Common myeloid progenitor, CD34-positive (primary cell): ENCODE results near the gene MAP3K20.

Experiments used
- CTCF ChIA-PET: fragments of 350-600 bp; sonication (Branson Sonifier 250); formaldehyde crosslinking; loops from one replicate; lab custom pipeline; 2021; ENCODE audit warnings: antibody characterized with exemption; lab: Charles Lee
- POLR2A ChIA-PET: fragments of 350-600 bp; sonication (Branson Sonifier 250); formaldehyde crosslinking; loops from one replicate; lab custom pipeline; 2021; ENCODE audit warnings: antibody characterized with exemption; lab: Charles Lee
- DNase-seq, 3 donors: peaks; one replicate each; pipeline versions ENCODE4 v3.0.0 to v3.0.0-alpha.2; 2013
- H3K27ac ChIP-seq, 2 experiments: 1 replicate in 1 of 2; 2 replicates in 1 of 2; pipeline ENCODE4 v1.7.0; 2013; ENCODE audit warnings: inconsistent platforms in 2 of 2, low read length in 2 of 2, mild to moderate bottlenecking in 2 of 2, low read depth in 1 of 2, moderate library complexity in 1 of 2; ENCODE audit not compliant: severe bottlenecking in 2 of 2, insufficient read depth in 1 of 2, poor library complexity in 1 of 2
- H3K27me3 ChIP-seq, 5 experiments: replicated peaks in 2 of 5; 1 replicate in 3 of 5; 2 replicates in 2 of 5; pipeline versions ENCODE4 v1.6.1 to v1.7.0; 2013; ENCODE audit warnings: low read length in 4 of 5, mild to moderate bottlenecking in 2 of 5, moderate library complexity in 2 of 5, inconsistent platforms in 1 of 5; ENCODE audit not compliant: insufficient read depth in 5 of 5, control insufficient read depth in 4 of 5
- H3K36me3 ChIP-seq, 4 experiments: 1 replicate in 2 of 4; 2 replicates in 2 of 4; pipeline versions ENCODE4 v1.6.1 to v1.7.0; 2013; ENCODE audit warnings: low read length in 3 of 4, control low read depth in 1 of 4, mild to moderate bottlenecking in 1 of 4; ENCODE audit not compliant: control insufficient read depth in 4 of 4, insufficient read depth in 4 of 4
- H3K4me1 ChIP-seq, 4 experiments: 1 replicate in 3 of 4; 2 replicates in 1 of 4; pipeline versions ENCODE4 v1.6.1 to v1.7.1; 2013; ENCODE audit warnings: low read length in 3 of 4, mild to moderate bottlenecking in 3 of 4, control low read depth in 1 of 4, inconsistent platforms in 1 of 4, moderate library complexity in 1 of 4; ENCODE audit not compliant: control insufficient read depth in 4 of 4, insufficient read depth in 4 of 4; ENCODE audit errors: control extremely low read depth in 1 of 4
- H3K4me3 ChIP-seq, 7 experiments: 1 replicate in 4 of 7; 2 replicates in 3 of 7; pipeline versions ENCODE4 v1.5.1 to v1.7.0; 2013; ENCODE audit warnings: mild to moderate bottlenecking in 7 of 7, low read length in 6 of 7, moderate library complexity in 6 of 7, inconsistent platforms in 2 of 7, low read depth in 2 of 7, control low read depth in 1 of 7; ENCODE audit not compliant: insufficient read depth in 4 of 7, control insufficient read depth in 1 of 7; ENCODE audit errors: extremely low read depth in 1 of 7
- H3K9me3 ChIP-seq, 5 experiments: 1 replicate in 4 of 5; 2 replicates in 1 of 5; pipeline versions ENCODE4 v1.6.1 to v1.7.1; 2013; ENCODE audit warnings: low read length in 4 of 5, mild to moderate bottlenecking in 2 of 5, inconsistent platforms in 1 of 5, low read depth in 1 of 5, moderate library complexity in 1 of 5; ENCODE audit not compliant: control insufficient read depth in 4 of 5, insufficient read depth in 2 of 5; ENCODE audit errors: control extremely low read depth in 1 of 5
- WGBS: methylation state at CpG from one replicate; pipeline ENCODE4 v1.1.5; 2013; ENCODE audit not compliant: insufficient coverage; 5-methylcytosine and 5-hydroxymethylcytosine counted together

Gene MAP3K20

DNA sequence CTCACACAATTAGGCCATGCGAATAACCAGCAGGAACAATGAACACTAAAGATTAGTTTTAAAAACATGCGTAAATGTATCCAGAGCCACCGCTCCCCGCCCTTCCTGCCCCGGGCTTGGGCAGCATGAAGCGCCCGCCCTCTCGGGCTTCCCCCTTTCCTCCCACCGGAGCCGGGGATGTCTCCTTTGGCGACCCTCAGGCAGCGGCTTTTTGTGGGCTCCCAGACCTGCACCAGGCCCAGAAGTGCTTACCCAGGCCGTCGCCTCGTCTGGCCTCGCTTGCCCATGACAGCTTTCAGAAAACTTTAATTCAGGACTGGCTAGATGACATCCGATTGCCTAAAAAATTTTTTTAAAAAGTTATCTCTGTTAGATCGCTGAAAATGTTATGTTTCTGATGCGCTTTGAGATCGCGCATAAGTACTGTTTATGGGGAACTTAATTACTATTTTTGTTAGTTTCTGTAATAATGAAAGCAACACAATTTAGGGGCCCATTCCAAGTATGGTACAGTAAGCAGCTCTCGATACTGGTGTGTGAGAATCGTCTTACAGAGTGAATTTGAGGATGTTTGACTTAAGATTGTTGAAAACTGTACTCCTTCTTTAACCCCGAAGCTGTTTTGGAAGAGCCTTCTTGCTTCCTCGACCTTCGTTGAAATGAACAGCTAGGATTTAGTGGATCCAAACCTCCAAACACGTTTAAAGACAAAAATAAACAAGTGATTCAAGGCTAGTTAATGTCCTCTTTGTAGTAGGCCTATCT lies 1.1 kb downstream of the MAP3K20 start:
- no peak for DNase-seq
- no peaks in the 10 kb centered on the region for H3K27me3 ChIP-seq
- no peaks in the 10 kb centered on the region for H3K9me3 ChIP-seq
- peak overlapping the region; percentile 67 to 93 (median 81) for H3K4me3 ChIP-seq
- ChIA-PET CTCF (no interaction called here), POLR2A (no interaction called here)
- peaks cover 4 to 20% (median 12%) of the 10 kb centered on the region in 4 experiments for H3K4me1 ChIP-seq
- peaks cover 0 to 6% (median 4%) of the 10 kb centered on the region in 4 experiments for H3K36me3 ChIP-seq
- peak overlapping the region; percentile 89 to 97 for H3K27ac ChIP-seq
- 5% methylated on average over 25 of the region's 27 CpGs for WGBS

DNA sequence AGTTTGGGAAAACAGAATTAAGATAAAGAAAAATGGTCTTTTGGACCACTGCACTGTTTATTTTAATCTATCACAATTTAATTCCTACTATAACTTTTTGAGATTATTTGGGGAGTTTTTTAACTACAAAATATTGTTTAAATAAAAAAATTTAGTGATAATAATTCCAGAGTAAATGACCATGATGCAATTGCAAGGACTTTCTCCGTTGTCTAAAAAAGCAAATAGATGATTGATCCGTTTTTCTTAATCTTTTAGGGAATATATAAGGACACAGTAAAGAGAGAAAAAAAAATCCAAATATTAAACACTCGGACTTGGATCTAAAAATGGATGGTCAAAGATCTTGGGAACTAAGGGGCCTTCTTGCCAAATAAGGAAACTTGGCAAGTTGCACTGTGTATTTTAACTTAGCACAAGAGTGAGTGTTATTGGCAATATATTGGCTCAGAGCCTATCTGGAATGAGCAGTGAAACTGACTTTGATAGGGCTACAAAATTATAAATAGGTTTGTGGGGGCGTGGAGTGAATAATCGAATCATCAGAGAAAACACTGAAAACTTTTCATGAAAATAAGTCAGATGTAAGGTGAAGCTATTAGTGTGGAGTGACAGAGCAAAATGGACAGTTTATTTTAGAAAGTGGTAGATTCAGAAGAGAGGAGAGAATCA lies 2.0 kb downstream of the MAP3K20 start:
- ChIA-PET CTCF (no interaction called here), POLR2A (no interaction called here)
- Histone ChIP-seq H3K27ac (peak overlapping the region in 1 of 2 experiments; percentile 97), H3K4me1 (peaks cover 4 to 20% (median 12%) of the 10 kb centered on the region in 4 experiments), H3K36me3 (peaks cover 0 to 11% (median 4%) of the 10 kb centered on the region in 4 experiments), H3K4me3 (peak overlapping the region in 2 of 7 experiments; percentile 68 to 81), H3K27me3 (no peaks in the 10 kb centered on the region), H3K9me3 (no peaks in the 10 kb centered on the region)
- peak in 1 of 3 donors; percentile 11 for DNase-seq
- 81% methylated on average over 2 of the region's 5 CpGs for WGBS

DNA sequence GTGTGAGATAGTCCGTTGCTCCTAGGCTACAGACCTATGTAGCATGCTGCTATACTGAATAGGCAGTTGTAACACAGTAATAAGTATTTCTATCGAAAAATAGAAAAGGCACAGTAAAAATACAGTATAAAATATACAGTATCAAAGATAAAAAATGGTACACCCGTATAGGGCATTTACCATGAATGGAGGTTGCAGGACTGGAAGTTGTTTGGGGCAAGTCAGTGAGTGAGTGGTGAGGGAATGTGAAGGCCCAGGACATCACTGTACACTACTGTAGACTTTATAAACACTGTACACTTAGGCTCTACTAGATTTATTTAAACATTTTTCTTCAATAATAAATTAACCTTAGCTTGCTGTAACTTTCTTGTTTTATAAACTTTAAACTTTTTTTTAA lies 3.5 kb downstream of the MAP3K20 start:
- no peaks in the 10 kb centered on the region for H3K9me3 ChIP-seq
- 100% methylated on average over 1 of the region's 3 CpGs for WGBS
- no peak overlapping the region for H3K4me3 ChIP-seq
- peaks cover 0 to 11% (median 4%) of the 10 kb centered on the region in 4 experiments for H3K36me3 ChIP-seq
- H3K27me3 ChIP-seq: no peaks in the 10 kb centered on the region
- no peak overlapping the region for H3K27ac ChIP-seq
- CTCF ChIA-PET: interaction anchor here (1.0 to 1.5 kb wide), 3 partner anchors 12 to 130 kb away, joined by 3 to 5 read pairs (median 3); no protein-coding TSS in a partner anchor
- DNase-seq: no peak
- peaks cover 4 to 24% (median 13%) of the 10 kb centered on the region in 4 experiments for H3K4me1 ChIP-seq
- POLR2A ChIA-PET: no interaction called here

DNA sequence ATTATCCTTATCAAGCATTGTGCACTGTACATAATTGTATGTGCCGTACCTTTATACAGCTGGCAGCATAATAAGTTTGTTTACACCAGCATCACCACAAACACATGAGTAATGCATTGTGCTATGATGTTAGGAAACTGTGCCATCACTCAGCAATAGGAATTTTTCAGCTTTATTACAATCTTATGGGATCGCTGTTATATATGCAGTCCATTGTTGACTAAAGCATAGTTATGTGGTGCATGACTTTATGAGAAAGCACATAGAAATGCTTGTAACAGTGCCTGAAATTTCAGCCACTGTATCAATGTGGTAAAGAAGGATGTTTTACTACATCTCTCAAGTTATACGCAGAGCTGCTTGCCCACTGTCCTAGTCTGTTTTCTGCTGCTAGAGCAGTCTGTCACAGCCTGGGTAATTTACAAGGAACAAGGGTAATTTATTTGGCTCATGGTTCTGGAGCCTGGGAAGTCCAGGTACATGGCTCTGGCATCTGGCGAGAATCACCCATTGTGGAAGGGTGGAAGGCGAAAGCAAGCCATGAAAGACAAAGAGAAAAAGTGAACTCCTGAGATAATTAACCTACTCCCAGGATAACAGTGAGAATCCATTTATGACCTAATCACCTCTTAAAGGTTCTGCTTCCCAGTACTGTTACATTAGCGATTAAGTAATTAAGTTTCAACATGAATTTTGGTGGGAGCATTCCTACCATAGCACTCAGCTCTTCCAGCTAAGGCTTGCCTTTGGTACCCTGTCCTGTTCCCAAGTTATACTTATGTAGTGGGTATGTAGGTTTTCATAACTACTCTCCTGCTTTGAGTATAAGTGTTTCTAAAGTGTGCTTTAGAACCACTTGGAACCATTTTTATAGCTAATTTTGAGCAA lies 4.6 kb downstream of the MAP3K20 start:
- H3K4me3 ChIP-seq: no peak overlapping the region
- POLR2A ChIA-PET: interaction anchor here (0.7 kb wide), 1 partner anchor 1535 kb away, joined by 5 read pairs; no protein-coding TSS in a partner anchor
- no peak for DNase-seq
- no peak overlapping the region for H3K27ac ChIP-seq
- H3K9me3 ChIP-seq: no peaks in the 10 kb centered on the region
- H3K4me1 ChIP-seq: peaks cover 2 to 20% (median 12%) of the 10 kb centered on the region in 4 experiments
- CTCF ChIA-PET: interaction anchor here (1.5 kb wide), 1 partner anchor 11 kb away, joined by 5 read pairs; no protein-coding TSS in a partner anchor
- 100% methylated on average over 1 of the region's 6 CpGs for WGBS
- H3K27me3 ChIP-seq: no peaks in the 10 kb centered on the region
- H3K36me3 ChIP-seq: peaks cover 0 to 11% (median 4%) of the 10 kb centered on the region in 4 experiments

DNA sequence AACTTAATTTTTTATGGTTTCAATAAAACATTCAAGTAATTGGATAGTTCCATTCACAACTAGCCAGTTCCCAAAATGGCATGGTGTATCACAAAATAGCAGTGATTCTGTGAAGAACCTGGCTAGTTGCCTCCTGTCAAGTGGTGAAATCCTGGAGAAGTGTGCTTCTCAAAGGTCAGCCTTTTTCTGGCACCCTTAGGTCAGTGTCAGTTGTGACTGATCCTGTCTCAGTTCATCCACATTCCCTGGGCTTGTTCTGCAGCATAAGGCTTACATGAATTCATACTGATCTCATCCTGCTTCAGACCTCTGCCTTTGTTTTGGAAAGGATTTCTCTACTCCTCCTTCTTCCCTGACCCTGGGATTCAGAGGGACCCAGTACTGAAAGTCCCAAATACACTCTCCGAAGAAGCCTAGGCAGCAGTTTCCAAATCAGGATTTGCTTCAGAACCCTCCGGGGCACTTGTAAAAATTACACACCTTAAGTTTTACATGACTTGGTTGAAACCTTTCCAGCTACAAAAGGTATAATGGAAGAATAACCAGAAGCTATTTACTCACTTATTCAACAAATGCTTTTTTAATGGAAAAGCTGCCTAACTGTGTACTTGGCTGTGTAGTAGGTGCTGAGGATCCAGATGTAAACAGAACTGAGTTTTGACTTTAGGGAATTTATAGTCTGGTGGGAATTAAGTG lies 11.0 kb downstream of the MAP3K20 start:
- Histone ChIP-seq H3K27me3 (no peaks in the 10 kb centered on the region), H3K4me1 (peaks cover 0 to 5% (median 0%) of the 10 kb centered on the region in 4 experiments), H3K4me3 (no peak overlapping the region), H3K27ac (no peak overlapping the region), H3K36me3 (peaks cover 0 to 20% (median 1%) of the 10 kb centered on the region in 4 experiments), H3K9me3 (no peaks in the 10 kb centered on the region)
- no peak for DNase-seq
- WGBS: no CpG with 5 or more reads among the region's 2 CpGs
- CTCF ChIA-PET: interaction anchor here (0.7 kb wide), 1 partner anchor 36 kb away, joined by 3 read pairs; no protein-coding TSS in a partner anchor
- POLR2A ChIA-PET: no interaction called here

DNA sequence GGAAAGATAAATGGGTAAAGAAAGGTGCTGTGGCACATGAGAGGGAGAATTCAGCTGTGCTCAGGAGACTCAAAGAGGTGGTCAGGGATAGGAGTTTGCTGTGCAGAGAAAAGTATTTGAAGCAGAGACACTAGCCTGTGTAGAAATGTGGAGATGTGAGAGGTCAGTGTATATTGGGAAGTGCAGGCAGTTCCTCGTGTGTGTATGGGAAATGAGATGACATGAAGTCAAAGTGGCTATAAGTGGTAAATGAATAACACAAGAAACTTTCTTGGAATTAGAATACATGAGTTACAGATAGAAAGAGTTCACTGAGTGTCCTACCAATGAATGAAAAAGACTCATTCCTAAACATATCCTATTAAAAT lies 11.6 kb downstream of the MAP3K20 start:
- CTCF ChIA-PET: interaction anchor here (0.7 kb wide), 1 partner anchor 35 kb away, joined by 3 read pairs; no protein-coding TSS in a partner anchor

More for the DNA sequence above, 11.6 kb downstream of the MAP3K20 start:
- WGBS: 40% methylated on average over 1 of the region's 1 CpG
- DNase-seq: no peak
- Histone ChIP-seq H3K4me1 (peaks cover 0 to 5% (median 0%) of the 10 kb centered on the region in 4 experiments), H3K4me3 (no peak overlapping the region), H3K36me3 (peaks cover 0 to 25% (median 1%) of the 10 kb centered on the region in 4 experiments), H3K9me3 (no peaks in the 10 kb centered on the region), H3K27me3 (no peaks in the 10 kb centered on the region), H3K27ac (no peak overlapping the region)
- POLR2A ChIA-PET: no interaction called here
